H1 (cell line): Measurements from ENCODE around the gene FGL2. TPM values are rescaled to one million over a fixed set of nuclear protein-coding genes. Genes with fewer than 3 reads are reported as not detected.

Experiments
- CTCF ChIA-PET: fragments of 300-600 bp; sonication (Branson Sonifier 250); formaldehyde crosslinking; loops from one replicate; lab custom pipeline; 2021; ENCODE audit not compliant: partially characterized antibody; lab: Charles Lee
- POLR2A ChIA-PET: fragments of 300-600 bp; sonication (Branson Sonifier 250); formaldehyde crosslinking; loops from one replicate; lab custom pipeline; 2021; ENCODE audit warnings: inconsistent platforms; ENCODE audit not compliant: partially characterized antibody; lab: Charles Lee
- DNase-seq, 2 experiments: peaks; one replicate each; pipeline versions ENCODE4 v3.0.0 to v3.0.0-alpha.2; 2010 to 2022; ENCODE audit warnings: low spot score in 2 of 2, low read depth in 1 of 2, mixed read lengths in 1 of 2
- FAIRE-seq: peaks from 2 replicates; lab custom pipeline; 2011; peaks lifted over from hg19 to GRCh38; lab: Jason Lieb, UNC
- H2AFZ ChIP-seq: 2 replicates; pipeline ENCODE4 v1.8.1; 2012; ENCODE audit warnings: low read length, inconsistent platforms
- H2AK5ac ChIP-seq: 2 replicates; pipeline ENCODE4 v1.6.1; 2013; ENCODE audit warnings: low read depth, low read length
- H2BK120ac ChIP-seq: replicated peaks from 2 replicates; pipeline ENCODE3; 2013; ENCODE audit warnings: low read depth, low read length, inconsistent platforms
- H2BK12ac ChIP-seq: 2 replicates; pipeline ENCODE4 v1.6.1; 2013; ENCODE audit warnings: low read depth, low read length
- H2BK15ac ChIP-seq: 2 replicates; pipeline ENCODE4 v1.6.1; 2013; ENCODE audit warnings: low read length
- H2BK20ac ChIP-seq: 2 replicates; pipeline ENCODE4 v1.6.1; 2013; ENCODE audit warnings: low read length
- H2BK5ac ChIP-seq: 2 replicates; pipeline ENCODE4 v1.6.1; 2013; ENCODE audit warnings: low read depth, low read length
- H3K14ac ChIP-seq: 2 replicates; pipeline ENCODE4 v1.6.1; 2013; ENCODE audit warnings: inconsistent platforms; ENCODE audit not compliant: insufficient read length
- H3K18ac ChIP-seq: 2 replicates; pipeline ENCODE4 v1.6.1; 2013; ENCODE audit warnings: low read length; ENCODE audit errors: extremely low read depth
- H3K23ac ChIP-seq: 2 replicates; pipeline ENCODE4 v1.6.1; 2013; ENCODE audit warnings: inconsistent platforms; ENCODE audit not compliant: insufficient read length
- H3K23me2 ChIP-seq: 2 replicates; pipeline ENCODE4 v1.6.1; 2013; ENCODE audit warnings: low read depth, low read length
- H3K27ac ChIP-seq: 2 replicates; pipeline ENCODE4 v1.6.1; 2011; ENCODE audit warnings: low read depth, low read length, inconsistent platforms
- H3K27me3 ChIP-seq, 4 experiments: replicated peaks in 1 of 4; 1 replicate in 1 of 4; 2 replicates in 3 of 4; pipeline versions ENCODE4 v1.6.1 to v1.8.1; 2011 to 2013; ENCODE audit warnings: low read length in 3 of 4, mild to moderate bottlenecking in 3 of 4, inconsistent platforms in 2 of 4, mixed read lengths in 2 of 4, moderate library complexity in 1 of 4; ENCODE audit not compliant: control insufficient read depth in 3 of 4, insufficient read depth in 3 of 4; ENCODE audit errors: extremely low read depth in 1 of 4
- H3K36me3 ChIP-seq, 4 experiments: 2 replicates each; pipeline versions ENCODE4 v1.6.1 to v1.8.1; 2011 to 2013; ENCODE audit warnings: mild to moderate bottlenecking in 4 of 4, low read length in 3 of 4, moderate library complexity in 2 of 4, control low read depth in 1 of 4, inconsistent platforms in 1 of 4; ENCODE audit not compliant: insufficient read depth in 4 of 4, control insufficient read depth in 2 of 4
- H3K4ac ChIP-seq: replicated peaks from 2 replicates; pipeline ENCODE3; 2013; ENCODE audit warnings: low read length, low read depth, mixed read lengths, inconsistent platforms; ENCODE audit not compliant: insufficient read length
- H3K4me1 ChIP-seq, 4 experiments: replicated peaks in 1 of 4; 1 replicate in 1 of 4; 2 replicates in 3 of 4; pipeline versions ENCODE4 v1.6.1 to v1.8.1; 2011 to 2013; ENCODE audit warnings: low read length in 3 of 4, inconsistent platforms in 2 of 4, mixed read lengths in 1 of 4; ENCODE audit not compliant: insufficient read depth in 4 of 4, control insufficient read depth in 3 of 4
- H3K4me2 ChIP-seq, 2 experiments: 2 replicates each; pipeline versions ENCODE4 v1.6.1 to v1.8.1; 2011 to 2013; ENCODE audit warnings: low read depth in 2 of 2, low read length in 2 of 2, control low read depth in 1 of 2, inconsistent platforms in 1 of 2, mild to moderate bottlenecking in 1 of 2; ENCODE audit not compliant: insufficient read depth in 1 of 2
- H3K4me3 ChIP-seq, 4 experiments: fragments of 200-600, 300-600 bp in 1 of 4; sonication (generic), shearing (Covaris generic), sonication (Bioruptor Twin) in 1 of 4; 2 replicates each; pipeline versions ENCODE4 v1.5.1 to v1.8.1; 2011 to 2016; ENCODE audit warnings: low read length in 4 of 4, low read depth in 3 of 4, control low read depth in 2 of 4, inconsistent platforms in 2 of 4, mild to moderate bottlenecking in 2 of 4, mixed read lengths in 1 of 4, moderate library complexity in 1 of 4; ENCODE audit not compliant: insufficient read depth in 2 of 4; ENCODE audit errors: extremely low read depth in 1 of 4
- H3K56ac ChIP-seq: replicated peaks from 2 replicates; pipeline ENCODE3; 2013; ENCODE audit warnings: low read depth, mild to moderate bottlenecking, mixed read lengths, low read length, inconsistent platforms; ENCODE audit not compliant: insufficient read length
- H3K79me1 ChIP-seq: 2 replicates; pipeline ENCODE4 v1.6.1; 2013; ENCODE audit warnings: low read depth, low read length, control low read depth
- H3K79me2 ChIP-seq, 2 experiments: 2 replicates each; pipeline versions ENCODE4 v1.6.1 to v1.8.1; 2012 to 2013; ENCODE audit warnings: low read length in 2 of 2, mild to moderate bottlenecking in 2 of 2, inconsistent platforms in 1 of 2; ENCODE audit not compliant: insufficient read depth in 2 of 2, control insufficient read depth in 1 of 2
- H3K9ac ChIP-seq, 4 experiments: replicated peaks in 1 of 4; 1 replicate in 1 of 4; 2 replicates in 3 of 4; pipeline versions ENCODE4 v1.6.1 to v1.8.1; 2011 to 2013; ENCODE audit warnings: low read depth in 3 of 4, low read length in 3 of 4, control low read depth in 2 of 4, mild to moderate bottlenecking in 2 of 4, moderate library complexity in 2 of 4, inconsistent platforms in 1 of 4; ENCODE audit errors: extremely low read depth in 1 of 4
- H3K9me3 ChIP-seq, 2 experiments: 2 replicates each; pipeline versions ENCODE4 v1.6.1 to v1.8.1; 2012 to 2013; ENCODE audit warnings: mild to moderate bottlenecking in 2 of 2, moderate library complexity in 2 of 2, control low read depth in 1 of 2, inconsistent platforms in 1 of 2, low read depth in 1 of 2, low read length in 1 of 2, mixed read lengths in 1 of 2; ENCODE audit not compliant: insufficient read depth in 2 of 2
- H4K20me1 ChIP-seq, 2 experiments: replicated peaks in 1 of 2; 2 replicates each; pipeline versions ENCODE3 to v1.8.1; 2011 to 2013; ENCODE audit warnings: inconsistent platforms in 2 of 2, low read length in 2 of 2, mild to moderate bottlenecking in 1 of 2; ENCODE audit not compliant: insufficient read depth in 2 of 2, control insufficient read depth in 1 of 2
- H4K5ac ChIP-seq: 2 replicates; pipeline ENCODE4 v1.6.1; 2013; ENCODE audit warnings: low read length, low read depth, mixed read lengths, inconsistent platforms; ENCODE audit not compliant: insufficient read length
- H4K8ac ChIP-seq: 2 replicates; pipeline ENCODE4 v1.8.0; 2013; ENCODE audit warnings: mild to moderate bottlenecking, moderate library complexity, low read length, inconsistent platforms; ENCODE audit not compliant: insufficient read depth; ENCODE audit errors: extremely low read depth
- H4K91ac ChIP-seq: replicated peaks from 2 replicates; pipeline ENCODE3; 2013; ENCODE audit warnings: low read length, mixed read lengths, inconsistent platforms; ENCODE audit not compliant: insufficient read length
- BACH1 ChIP-seq: IDR thresholded peaks from 2 replicates; pipeline ENCODE4 v1.6.1; 2012; ENCODE audit warnings: low read length, improper control_type of control experiment
- CREB1 ChIP-seq: IDR thresholded peaks from 2 replicates; pipeline ENCODE4 v1.6.1; 2012; ENCODE audit warnings: inconsistent platforms
- E2F6 ChIP-seq: IDR thresholded peaks from 2 replicates; pipeline ENCODE4 v1.6.1; 2012; ENCODE audit warnings: inconsistent platforms
- EZH2 ChIP-seq: fragments of 200-600 bp; sonication (generic); IDR thresholded peaks from 2 replicates; pipeline ENCODE4 v1.7.1; 2012; ENCODE audit warnings: low read depth, mild to moderate bottlenecking, moderate library complexity, low read length, inconsistent platforms; ENCODE audit not compliant: severe bottlenecking
- NRF1 ChIP-seq: IDR thresholded peaks from 2 replicates; pipeline ENCODE4 v1.6.1; 2011; ENCODE audit warnings: mild to moderate bottlenecking, low read depth, low read length, improper control_type of control experiment
- PHF8 ChIP-seq: fragments of 200-600 bp; sonication (generic); conservative IDR thresholded peaks from 2 replicates; pipeline ENCODE4 v1.7.1; 2012; ENCODE audit warnings: low read depth, mild to moderate bottlenecking, inconsistent platforms, low read length, moderate library complexity
- SAP30 ChIP-seq: fragments of 300-600 bp; sonication (generic); IDR thresholded peaks from 2 replicates; pipeline ENCODE4 v1.7.1; 2012; ENCODE audit warnings: low read length, moderate library complexity, mild to moderate bottlenecking, inconsistent platforms; ENCODE audit not compliant: insufficient read depth, insufficient replicate concordance
- SIN3A ChIP-seq, 2 experiments: IDR thresholded peaks in 1 of 2; conservative IDR thresholded peaks in 1 of 2; 2 replicates each; pipeline ENCODE4 v1.6.1; 2011 to 2012; ENCODE audit warnings: low read length in 2 of 2, improper control_type of control experiment in 1 of 2, low read depth in 1 of 2, mild to moderate bottlenecking in 1 of 2
- WGBS, 2 experiments: shearing (Covaris generic) in 1 of 2; methylation state at CpG; one replicate each; pipeline versions ENCODE4 v1.1.6 to v1.1.7; 2013 to 2015; ENCODE audit warnings: low lambda C conversion rate in 2 of 2, mixed read lengths in 2 of 2, inconsistent platforms in 1 of 2, low coverage in 1 of 2, missing lambda C conversion rate in 1 of 2; ENCODE audit not compliant: insufficient replicate concordance in 2 of 2, insufficient coverage in 1 of 2, insufficient read length in 1 of 2; ENCODE audit errors: extremely low coverage in 1 of 2, missing lambda C conversion rate in 1 of 2; 5-methylcytosine and 5-hydroxymethylcytosine counted together
- polyA plus RNA-seq, 7 experiments: library from polyadenylated mRNA; depleted of rRNA in 3 of 7; stranded (reverse) in 5 of 7; unstranded in 2 of 7; fragments of >200 nt in 5 of 7; fragments of 200-250 nt in 2 of 7; gene quantifications; 1 replicate in 5 of 7; 2 replicates in 1 of 7; 4 replicates in 1 of 7; pipeline versions ENCODE4 v1.2.1 to v1.2.3, GENCODE V29; 2011 to 2013; ENCODE audit warnings: missing spikeins in 2 of 7, mixed read lengths in 2 of 7
- total RNA-seq: library from RNA; stranded (reverse); fragmentation: NEBNext Ultra II Directional; extraction: Animal tissue kit (Norgen Biotek cat#: 25700); gene quantifications from 2 replicates; pipeline ENCODE4 v1.2.1, GENCODE V29; 2021

FGL2 gene
- total and polyA plus RNA-seq, 2 of the 8 experiments (the other 6 are each of a cell fraction or from before 2014, with no cell fraction given): not detected

DNA sequence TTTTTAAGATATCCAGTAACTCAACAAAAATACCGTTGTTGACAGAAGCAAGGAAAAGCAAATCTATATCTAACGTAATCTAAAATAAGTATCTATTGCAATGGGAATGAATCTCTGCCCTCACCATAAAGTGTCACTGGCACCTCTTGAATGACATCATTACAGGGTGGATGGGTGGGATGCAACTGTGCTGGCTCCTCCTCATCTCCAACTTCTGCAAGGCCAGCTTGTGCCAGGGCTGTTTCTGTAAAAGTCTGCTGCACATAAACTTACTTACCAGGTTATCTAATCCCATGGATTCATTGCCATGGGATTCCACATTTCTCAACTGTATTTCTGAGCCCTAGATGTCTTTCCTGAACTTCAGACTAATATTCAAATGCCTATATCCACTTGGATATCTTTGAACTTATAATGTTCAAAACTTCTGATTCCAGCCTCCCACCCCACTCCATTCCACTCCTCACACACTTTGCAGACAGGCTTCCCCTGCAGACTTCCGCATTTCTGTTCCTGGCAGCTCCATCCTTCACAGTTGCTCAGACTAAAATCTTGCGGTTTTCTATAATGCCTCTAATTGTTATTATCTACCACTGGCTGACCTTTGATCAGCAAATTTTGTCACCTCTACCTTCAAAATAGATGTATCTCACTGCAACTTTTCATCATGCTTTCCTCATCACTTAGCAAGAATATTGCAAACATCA, 10.7 kb downstream of the FGL2 start:
- Histone ChIP-seq H3K4me1 (no peaks in the 10 kb centered on the region), H3K4me2 (no peak overlapping the region), H3K14ac (no peak overlapping the region), H2BK12ac (no peak overlapping the region), H2BK20ac (no peak overlapping the region), H2BK5ac (no peak overlapping the region), H2BK120ac (no peak overlapping the region), H3K56ac (no peak overlapping the region), H3K23ac (no peak overlapping the region), H3K4ac (no peak overlapping the region), H2AK5ac (no peak overlapping the region), H3K4me3 (no peak overlapping the region)
- CTCF ChIA-PET: no interaction called here
- POLR2A ChIA-PET: no interaction called here
- 94% methylated on average over 4 of the region's 4 CpGs; no CpG with 5 or more reads in 1 of the 2 experiments for WGBS, 2 experiments
- no peak for FAIRE-seq
- TF ChIP-seq CREB1 (no peak), BACH1 (no peak), SIN3A (conservative IDR thresholded peaks at IDR 0.05 in 1 of 2, IDR thresholded peaks at IDR 0.05 in 1 of 2; ENCODE audit: low read depth in 1 of 2, low read length in 2 of 2) (no peak), EZH2 (no peak), SAP30 (no peak), E2F6 (no peak), NRF1 (no peak), PHF8 (no peak)
- TF ChIP-seq, all 59 proteins: peak for 0
- DNase-seq: no peak
- H3K9me3 ChIP-seq: no peaks in the 10 kb centered on the region
- no peak overlapping the region for H4K5ac ChIP-seq
- no peak overlapping the region for H4K8ac ChIP-seq
- H3K18ac ChIP-seq: no peak overlapping the region
- no peak overlapping the region for H4K91ac ChIP-seq
- H4K20me1 ChIP-seq: no peaks in the 10 kb centered on the region
- H2BK15ac ChIP-seq: no peak overlapping the region
- no peak overlapping the region for H3K27ac ChIP-seq
- no peaks in the 10 kb centered on the region for H3K27me3 ChIP-seq
- no peaks in the 10 kb centered on the region for H3K79me2 ChIP-seq
- H3K23me2 ChIP-seq: no peaks in the 10 kb centered on the region
- no peak overlapping the region for H3K9ac ChIP-seq
- H3K36me3 ChIP-seq: no peaks in the 10 kb centered on the region
- H2AFZ ChIP-seq: no peak overlapping the region
- H3K79me1 ChIP-seq: no peaks in the 10 kb centered on the region
